GM12873 (cell line): Measurements from ENCODE around the gene BORCS8.

ENCODE experiments used
- CTCF ChIP-seq: IDR thresholded peaks from 2 replicates; pipeline ENCODE4 v1.5.1; 2012; ENCODE audit warnings: low read depth, mild to moderate bottlenecking, moderate library complexity, low read length, control low read depth; ENCODE audit not compliant: insufficient read depth; ENCODE audit errors: missing control alignments

Gene BORCS8

DNA sequence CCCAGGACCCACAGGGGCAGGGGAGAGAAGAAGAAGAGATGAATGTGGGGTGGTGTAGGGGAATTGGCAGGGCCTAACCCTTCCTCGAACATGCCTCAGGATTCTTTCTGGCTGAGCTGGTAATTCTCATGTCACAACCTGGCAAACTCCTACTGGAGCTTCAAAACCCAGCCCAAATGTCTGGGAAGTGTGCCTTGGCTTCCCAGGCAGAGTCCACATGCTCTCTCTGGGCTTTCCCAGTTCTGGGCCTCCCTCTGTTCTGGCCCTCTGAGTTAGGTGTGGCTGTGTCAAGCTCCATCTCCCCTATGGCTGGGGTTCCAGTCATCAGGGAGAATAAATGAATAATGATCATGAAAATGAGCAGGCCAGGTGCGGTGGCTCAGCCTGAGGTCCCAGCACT, 42.5 kb downstream of the BORCS8 start:
- no peak for TF ChIP-seq CTCF

- no peak for TF ChIP-seq CTCF
These were observed 44.6 kb downstream of the BORCS8 start for GRCh38 chr19:19147344-19147743.

DNA sequence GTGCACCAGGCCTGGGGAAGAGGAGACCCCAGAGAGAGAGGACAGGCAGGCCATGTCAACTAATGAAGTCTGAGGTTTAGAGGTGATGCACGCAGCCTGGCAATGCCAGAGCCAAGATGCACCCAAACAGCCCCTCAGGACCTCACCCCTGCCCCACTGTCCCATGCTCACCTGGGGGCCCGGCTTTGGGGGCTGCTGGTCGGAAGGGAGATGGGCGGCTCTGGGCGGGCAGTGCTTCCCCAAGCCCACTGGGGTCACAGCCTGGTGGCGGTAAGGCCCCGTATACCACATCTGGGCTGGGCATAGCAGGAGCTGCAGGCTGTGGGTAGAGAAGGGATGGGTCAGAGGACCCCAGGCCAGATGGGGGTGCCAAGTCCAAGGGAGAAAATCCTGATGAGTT, 45.1 kb downstream of the BORCS8 start:
- TF ChIP-seq CTCF, result no peak

- peak; percentile 98 for TF ChIP-seq CTCF
These were observed 46.0 kb downstream of the BORCS8 start for GRCh38 chr19:19145684-19146608.

GRCh38 chr19:19145281-19145680, 46.7 kb downstream of the BORCS8 start:
- no peak for TF ChIP-seq CTCF

DNA sequence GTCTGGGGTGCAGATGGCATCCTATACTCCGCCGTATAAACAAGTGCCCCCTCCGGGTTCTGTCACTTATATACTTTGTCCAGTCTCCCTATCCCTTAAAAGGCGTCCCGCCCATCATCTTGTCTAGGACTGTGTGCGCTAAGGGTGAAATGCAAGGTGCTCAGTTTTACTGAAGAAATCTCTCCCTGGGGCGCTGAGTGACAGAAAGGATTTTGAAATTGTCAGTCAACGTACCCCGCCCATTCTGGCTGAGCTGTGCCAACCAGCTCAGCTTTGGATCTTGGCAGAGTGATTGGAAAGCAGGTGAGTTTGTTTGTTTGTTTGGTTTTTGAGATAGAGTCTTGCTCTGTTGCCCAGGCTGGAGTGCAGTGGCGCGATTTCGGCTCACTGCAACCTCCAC, 49.6 kb downstream of the BORCS8 start:
- no peak for TF ChIP-seq CTCF

DNA sequence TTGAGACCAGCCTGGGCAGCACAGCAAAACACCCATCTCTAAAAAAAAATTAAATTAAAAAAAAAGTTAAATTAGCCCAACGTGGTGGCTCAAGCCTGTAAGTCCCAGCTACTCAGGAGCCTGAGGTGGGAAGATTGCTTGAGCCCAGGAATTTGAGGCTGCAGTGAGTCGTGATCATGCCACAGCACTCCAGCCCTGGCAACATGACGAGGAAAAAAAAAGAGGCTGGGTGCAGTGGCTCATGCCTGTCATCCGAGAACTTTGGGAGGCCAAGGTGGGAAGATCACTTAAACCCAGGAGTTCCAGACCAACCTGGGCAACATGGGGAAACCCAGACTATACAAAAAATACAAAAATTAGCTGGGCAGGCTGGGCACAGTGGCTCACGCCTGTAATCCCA, 51.5 kb downstream of the BORCS8 start:
- TF ChIP-seq CTCF, result no peak
